ENCODE results near the gene HEY2. TPM values are rescaled to one million over a fixed set of nuclear protein-coding genes. Genes with fewer than 3 reads are reported as not detected.
"Not testable (repeated sequence)": the region's sequence is repeated elsewhere in the genome, so short reads cannot be mapped to it uniquely, and the experiment has no call there.

Gene HEY2
- total and polyA plus RNA-seq, 4 donors = 1.0 to 2.0 (median 1.4) TPM

DNA sequence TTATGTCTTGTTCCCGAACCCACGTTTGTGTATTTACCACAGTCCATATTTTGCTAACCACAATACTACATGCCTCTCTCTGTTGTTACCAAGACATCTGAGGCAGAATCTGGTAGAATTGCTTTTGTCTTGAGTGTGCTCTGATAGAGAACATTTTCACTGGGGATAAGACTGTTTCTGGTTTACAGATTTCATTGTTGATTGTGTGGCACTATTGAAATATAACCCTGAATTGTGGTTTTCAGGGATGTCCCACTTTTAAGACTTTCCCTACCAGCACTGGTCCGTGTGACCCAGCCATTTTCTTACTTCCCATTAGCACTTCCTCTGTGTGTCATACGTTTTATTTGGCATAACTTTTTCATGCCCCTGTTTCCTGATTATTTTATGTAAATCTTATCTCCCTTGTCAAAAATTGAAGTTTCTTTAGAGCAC is 53.5 kb downstream of the HEY2 start:
- WGBS = 62% methylated on average over 4 of the region's 4 CpGs
- H3K9ac ChIP-seq (ENCODE audit: low read depth in 1 of 2, low read length in 2 of 2) = no peak overlapping the region
- no peaks in the 10 kb centered on the region for H3K27me3 ChIP-seq (ENCODE audit: control insufficient read depth in 4 of 4, insufficient read depth in 4 of 4, low read length in 3 of 4)
- peaks cover 0 to 2% (median 0%) of the 10 kb centered on the region in 4 donors for H3K36me3 ChIP-seq (ENCODE audit: control insufficient read depth in 4 of 4, insufficient read depth in 3 of 4, low read depth in 1 of 4, low read length in 3 of 4)
- H3K4me3 ChIP-seq (ENCODE audit: low read depth in 1 of 3, low read length in 3 of 3) = no peak overlapping the region
- TF ChIP-seq TAF1 (conservative IDR thresholded peaks at IDR 0.05) (no peak), YY1 (IDR thresholded peaks at IDR 0.05) (peak; percentile 32)
- peaks cover 0 to 3% (median 2%) of the 10 kb centered on the region in 4 donors for H3K4me1 ChIP-seq (ENCODE audit: control insufficient read depth in 4 of 4, insufficient read depth in 4 of 4, low read length in 3 of 4)
- no peak for DNase-seq (ENCODE audit: low spot score)
- H3K27ac ChIP-seq (ENCODE audit: low read depth in 1 of 2, low read length in 2 of 2) = peak overlapping the region in 1 of 2 donors; percentile 37
- no peaks in the 10 kb centered on the region for H3K9me3 ChIP-seq (ENCODE audit: control insufficient read depth in 4 of 4, low read length in 3 of 4)

DNA sequence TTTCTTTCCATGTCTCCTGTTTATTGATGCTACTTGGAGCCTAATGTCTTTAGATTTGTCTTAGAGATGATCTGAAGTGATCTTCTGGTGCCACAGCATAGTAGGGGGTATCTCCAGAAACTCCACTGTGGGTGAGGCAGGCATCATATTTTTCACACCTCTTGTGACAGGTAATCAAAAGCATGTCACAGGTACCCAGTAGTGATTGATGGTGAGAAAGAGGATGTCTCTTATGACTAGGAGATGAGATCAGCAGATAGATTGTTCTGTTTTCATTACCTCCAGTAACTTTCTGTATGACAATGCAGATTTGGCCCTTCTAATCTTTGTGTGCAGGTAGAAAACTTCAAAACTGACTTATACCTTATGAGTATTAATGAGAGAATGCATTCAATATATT is 54.8 kb downstream of the HEY2 start:
- Histone ChIP-seq H3K9me3 (ENCODE audit: control insufficient read depth in 4 of 4, low read length in 3 of 4) (no peaks in the 10 kb centered on the region), H3K4me3 (ENCODE audit: low read depth in 1 of 3, low read length in 3 of 3) (no peak overlapping the region), H3K27ac (ENCODE audit: low read depth in 1 of 2, low read length in 2 of 2) (no peak overlapping the region), H3K36me3 (ENCODE audit: control insufficient read depth in 4 of 4, insufficient read depth in 3 of 4, low read depth in 1 of 4, low read length in 3 of 4) (peaks cover 0 to 2% (median 0%) of the 10 kb centered on the region in 4 donors), H3K9ac (ENCODE audit: low read depth in 1 of 2, low read length in 2 of 2) (no peak overlapping the region), H3K4me1 (ENCODE audit: control insufficient read depth in 4 of 4, insufficient read depth in 4 of 4, low read length in 3 of 4) (peaks cover 0 to 3% (median 2%) of the 10 kb centered on the region in 4 donors), H3K27me3 (ENCODE audit: control insufficient read depth in 4 of 4, insufficient read depth in 4 of 4, low read length in 3 of 4) (no peaks in the 10 kb centered on the region)
- DNase-seq (ENCODE audit: low spot score) = no peak
- TF ChIP-seq TAF1 (conservative IDR thresholded peaks at IDR 0.05) (no peak), EGR1 (IDR thresholded peaks at IDR 0.05; ENCODE audit: low read depth in 2 of 2) (no peak), RAD21 (IDR thresholded peaks at IDR 0.05) (no peak), HNF4G (IDR thresholded peaks at IDR 0.05) (no peak), RXRA (IDR thresholded peaks at IDR 0.05) (no peak), YY1 (IDR thresholded peaks at IDR 0.05) (no peak), FOXA1 (IDR thresholded peaks at IDR 0.05) (no peak)
- TF ChIP-seq, protein P1, sequence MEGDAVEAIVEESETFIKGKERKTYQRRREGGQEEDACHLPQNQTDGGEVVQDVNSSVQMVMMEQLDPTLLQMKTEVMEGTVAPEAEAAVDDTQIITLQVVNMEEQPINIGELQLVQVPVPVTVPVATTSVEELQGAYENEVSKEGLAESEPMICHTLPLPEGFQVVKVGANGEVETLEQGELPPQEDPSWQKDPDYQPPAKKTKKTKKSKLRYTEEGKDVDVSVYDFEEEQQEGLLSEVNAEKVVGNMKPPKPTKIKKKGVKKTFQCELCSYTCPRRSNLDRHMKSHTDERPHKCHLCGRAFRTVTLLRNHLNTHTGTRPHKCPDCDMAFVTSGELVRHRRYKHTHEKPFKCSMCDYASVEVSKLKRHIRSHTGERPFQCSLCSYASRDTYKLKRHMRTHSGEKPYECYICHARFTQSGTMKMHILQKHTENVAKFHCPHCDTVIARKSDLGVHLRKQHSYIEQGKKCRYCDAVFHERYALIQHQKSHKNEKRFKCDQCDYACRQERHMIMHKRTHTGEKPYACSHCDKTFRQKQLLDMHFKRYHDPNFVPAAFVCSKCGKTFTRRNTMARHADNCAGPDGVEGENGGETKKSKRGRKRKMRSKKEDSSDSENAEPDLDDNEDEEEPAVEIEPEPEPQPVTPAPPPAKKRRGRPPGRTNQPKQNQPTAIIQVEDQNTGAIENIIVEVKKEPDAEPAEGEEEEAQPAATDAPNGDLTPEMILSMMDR (IDR thresholded peaks at IDR 0.05; ENCODE audit: low read depth, low read length, missing input control) = no peak
- TF ChIP-seq, protein P2, sequence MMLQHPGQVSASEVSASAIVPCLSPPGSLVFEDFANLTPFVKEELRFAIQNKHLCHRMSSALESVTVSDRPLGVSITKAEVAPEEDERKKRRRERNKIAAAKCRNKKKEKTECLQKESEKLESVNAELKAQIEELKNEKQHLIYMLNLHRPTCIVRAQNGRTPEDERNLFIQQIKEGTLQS (IDR thresholded peaks at IDR 0.05) = no peak
- TF ChIP-seq, protein P3, sequence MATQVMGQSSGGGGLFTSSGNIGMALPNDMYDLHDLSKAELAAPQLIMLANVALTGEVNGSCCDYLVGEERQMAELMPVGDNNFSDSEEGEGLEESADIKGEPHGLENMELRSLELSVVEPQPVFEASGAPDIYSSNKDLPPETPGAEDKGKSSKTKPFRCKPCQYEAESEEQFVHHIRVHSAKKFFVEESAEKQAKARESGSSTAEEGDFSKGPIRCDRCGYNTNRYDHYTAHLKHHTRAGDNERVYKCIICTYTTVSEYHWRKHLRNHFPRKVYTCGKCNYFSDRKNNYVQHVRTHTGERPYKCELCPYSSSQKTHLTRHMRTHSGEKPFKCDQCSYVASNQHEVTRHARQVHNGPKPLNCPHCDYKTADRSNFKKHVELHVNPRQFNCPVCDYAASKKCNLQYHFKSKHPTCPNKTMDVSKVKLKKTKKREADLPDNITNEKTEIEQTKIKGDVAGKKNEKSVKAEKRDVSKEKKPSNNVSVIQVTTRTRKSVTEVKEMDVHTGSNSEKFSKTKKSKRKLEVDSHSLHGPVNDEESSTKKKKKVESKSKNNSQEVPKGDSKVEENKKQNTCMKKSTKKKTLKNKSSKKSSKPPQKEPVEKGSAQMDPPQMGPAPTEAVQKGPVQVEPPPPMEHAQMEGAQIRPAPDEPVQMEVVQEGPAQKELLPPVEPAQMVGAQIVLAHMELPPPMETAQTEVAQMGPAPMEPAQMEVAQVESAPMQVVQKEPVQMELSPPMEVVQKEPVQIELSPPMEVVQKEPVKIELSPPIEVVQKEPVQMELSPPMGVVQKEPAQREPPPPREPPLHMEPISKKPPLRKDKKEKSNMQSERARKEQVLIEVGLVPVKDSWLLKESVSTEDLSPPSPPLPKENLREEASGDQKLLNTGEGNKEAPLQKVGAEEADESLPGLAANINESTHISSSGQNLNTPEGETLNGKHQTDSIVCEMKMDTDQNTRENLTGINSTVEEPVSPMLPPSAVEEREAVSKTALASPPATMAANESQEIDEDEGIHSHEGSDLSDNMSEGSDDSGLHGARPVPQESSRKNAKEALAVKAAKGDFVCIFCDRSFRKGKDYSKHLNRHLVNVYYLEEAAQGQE (IDR thresholded peaks at IDR 0.05) = no peak
- TF ChIP-seq, protein P4, sequence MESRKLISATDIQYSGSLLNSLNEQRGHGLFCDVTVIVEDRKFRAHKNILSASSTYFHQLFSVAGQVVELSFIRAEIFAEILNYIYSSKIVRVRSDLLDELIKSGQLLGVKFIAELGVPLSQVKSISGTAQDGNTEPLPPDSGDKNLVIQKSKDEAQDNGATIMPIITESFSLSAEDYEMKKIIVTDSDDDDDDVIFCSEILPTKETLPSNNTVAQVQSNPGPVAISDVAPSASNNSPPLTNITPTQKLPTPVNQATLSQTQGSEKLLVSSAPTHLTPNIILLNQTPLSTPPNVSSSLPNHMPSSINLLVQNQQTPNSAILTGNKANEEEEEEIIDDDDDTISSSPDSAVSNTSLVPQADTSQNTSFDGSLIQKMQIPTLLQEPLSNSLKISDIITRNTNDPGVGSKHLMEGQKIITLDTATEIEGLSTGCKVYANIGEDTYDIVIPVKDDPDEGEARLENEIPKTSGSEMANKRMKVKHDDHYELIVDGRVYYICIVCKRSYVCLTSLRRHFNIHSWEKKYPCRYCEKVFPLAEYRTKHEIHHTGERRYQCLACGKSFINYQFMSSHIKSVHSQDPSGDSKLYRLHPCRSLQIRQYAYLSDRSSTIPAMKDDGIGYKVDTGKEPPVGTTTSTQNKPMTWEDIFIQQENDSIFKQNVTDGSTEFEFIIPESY (IDR thresholded peaks at IDR 0.05) = no peak
- TF ChIP-seq, protein P5, sequence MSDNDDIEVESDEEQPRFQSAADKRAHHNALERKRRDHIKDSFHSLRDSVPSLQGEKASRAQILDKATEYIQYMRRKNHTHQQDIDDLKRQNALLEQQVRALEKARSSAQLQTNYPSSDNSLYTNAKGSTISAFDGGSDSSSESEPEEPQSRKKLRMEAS (IDR thresholded peaks at IDR 0.05) = no peak

DNA sequence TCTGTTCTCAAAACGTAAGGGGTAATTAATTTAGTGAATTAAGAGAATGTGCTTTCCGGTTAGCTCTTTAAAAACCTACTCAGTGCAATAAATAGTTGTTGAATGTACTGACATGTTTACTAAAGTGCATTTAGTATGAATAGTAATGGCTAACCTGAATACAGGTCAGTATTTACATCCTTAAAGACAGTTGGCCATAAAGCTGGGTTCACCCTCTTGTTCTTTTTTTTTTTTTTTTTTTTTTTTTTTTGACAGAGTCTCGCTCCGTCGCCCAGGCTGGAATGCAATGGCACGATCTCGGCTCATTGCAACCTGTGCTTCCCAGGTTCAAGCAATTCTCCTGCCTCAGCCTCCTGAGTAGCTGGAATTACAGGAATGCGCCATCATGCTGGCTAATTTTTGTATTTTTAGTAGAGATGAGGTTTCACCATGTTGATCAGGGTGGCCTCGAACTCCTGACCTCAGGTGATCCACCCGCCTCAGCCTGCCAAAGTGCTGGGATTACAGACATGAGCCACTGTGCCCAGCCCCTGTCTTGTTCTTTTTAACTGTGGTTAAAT is 55.5 kb downstream of the HEY2 start:
- H3K9me3 ChIP-seq (ENCODE audit: control insufficient read depth in 4 of 4, low read length in 3 of 4); H3K4me1 ChIP-seq (ENCODE audit: control insufficient read depth in 4 of 4, insufficient read depth in 4 of 4, low read length in 3 of 4); H3K27me3 ChIP-seq (ENCODE audit: control insufficient read depth in 4 of 4, insufficient read depth in 4 of 4, low read length in 3 of 4); H3K27ac ChIP-seq (ENCODE audit: low read depth in 1 of 2, low read length in 2 of 2); H3K9ac ChIP-seq (ENCODE audit: low read depth in 1 of 2, low read length in 2 of 2); H3K4me3 ChIP-seq (ENCODE audit: low read depth in 1 of 3, low read length in 3 of 3); DNase-seq (ENCODE audit: low spot score); H3K36me3 ChIP-seq (ENCODE audit: control insufficient read depth in 4 of 4, insufficient read depth in 3 of 4, low read depth in 1 of 4, low read length in 3 of 4): not testable (repeated sequence)
- 94% methylated on average over 10 of the region's 10 CpGs for WGBS

Data from liver (tissue), 9 donors.